ENCODE data around the gene MRPL21.
"Not testable (repeated sequence)": the region's sequence is repeated elsewhere in the genome, so short reads cannot be mapped to it uniquely, and the experiment has no call there.

The MRPL21 gene

GRCh38 chr11:68884827-68885226 lies 18.8 kb downstream of the MRPL21 start:
- in situ Hi-C loops (cut with HindIII; ENCODE audit: low pct_ligation_motif_present, low pct_unique_long_range_greater_than_20kb, low sequenced_read_pairs) = not testable (repeated sequence)

GRCh38 chr11:68882391-68882790 lies 21.2 kb downstream of the MRPL21 start:
- in situ Hi-C loops (cut with HindIII; ENCODE audit: low pct_ligation_motif_present, low pct_unique_long_range_greater_than_20kb, low sequenced_read_pairs) = no loop called here
- DNase-seq = no peak

More at GRCh38 chr11:68884827-68885226, 18.8 kb downstream of the MRPL21 start:
- DNase-seq = not testable (repeated sequence)

- in situ Hi-C loops (cut with HindIII; ENCODE audit: low pct_ligation_motif_present, low pct_unique_long_range_greater_than_20kb, low sequenced_read_pairs) = no loop called here
- no peak for DNase-seq
These were observed 22.3 kb downstream of the MRPL21 start for GRCh38 chr11:68881320-68881719.

- in situ Hi-C loops (cut with HindIII; ENCODE audit: low pct_ligation_motif_present, low pct_unique_long_range_greater_than_20kb, low sequenced_read_pairs) = no loop called here
- DNase-seq = no peak
These were observed 22.8 kb downstream of the MRPL21 start for GRCh38 chr11:68880851-68881250.

GRCh38 chr11:68878022-68878421 lies 25.6 kb downstream of the MRPL21 start:
- in situ Hi-C loops (cut with HindIII; ENCODE audit: low pct_ligation_motif_present, low pct_unique_long_range_greater_than_20kb, low sequenced_read_pairs) = no loop called here
- DNase-seq = no peak

- no peak for DNase-seq
- in situ Hi-C loops (cut with HindIII; ENCODE audit: low pct_ligation_motif_present, low pct_unique_long_range_greater_than_20kb, low sequenced_read_pairs) = no loop called here
These were observed 31.2 kb downstream of the MRPL21 start for GRCh38 chr11:68872216-68873003.

GRCh38 chr11:68870470-68870869 lies 33.2 kb downstream of the MRPL21 start:
- no peak for DNase-seq

GRCh38 chr11:68868221-68868835 lies 35.3 kb downstream of the MRPL21 start:
- no peak for DNase-seq
- in situ Hi-C loops (cut with HindIII; ENCODE audit: low pct_ligation_motif_present, low pct_unique_long_range_greater_than_20kb, low sequenced_read_pairs) = no loop called here

More at GRCh38 chr11:68870470-68870869, 33.2 kb downstream of the MRPL21 start:
- in situ Hi-C loops (cut with HindIII; ENCODE audit: low pct_ligation_motif_present, low pct_unique_long_range_greater_than_20kb, low sequenced_read_pairs) = no loop called here

- in situ Hi-C loops (cut with HindIII; ENCODE audit: low pct_ligation_motif_present, low pct_unique_long_range_greater_than_20kb, low sequenced_read_pairs) = no loop called here
- DNase-seq = no peak
These were observed 36.6 kb downstream of the MRPL21 start for GRCh38 chr11:68867066-68867465.

- in situ Hi-C loops (cut with HindIII; ENCODE audit: low pct_ligation_motif_present, low pct_unique_long_range_greater_than_20kb, low sequenced_read_pairs) = no loop called here
- no peak for DNase-seq
These were observed 38.4 kb downstream of the MRPL21 start for GRCh38 chr11:68865241-68865640.

- DNase-seq = no peak
- in situ Hi-C loops (cut with HindIII; ENCODE audit: low pct_ligation_motif_present, low pct_unique_long_range_greater_than_20kb, low sequenced_read_pairs) = no loop called here
These were observed 39.9 kb downstream of the MRPL21 start for GRCh38 chr11:68863553-68864265.

GRCh38 chr11:68862421-68862820 lies 41.2 kb downstream of the MRPL21 start:
- DNase-seq = no peak
- in situ Hi-C loops (cut with HindIII; ENCODE audit: low pct_ligation_motif_present, low pct_unique_long_range_greater_than_20kb, low sequenced_read_pairs) = no loop called here

GRCh38 chr11:68859123-68859522 lies 44.5 kb downstream of the MRPL21 start:
- DNase-seq = no peak
- in situ Hi-C loops (cut with HindIII; ENCODE audit: low pct_ligation_motif_present, low pct_unique_long_range_greater_than_20kb, low sequenced_read_pairs) = no loop called here

GRCh38 chr11:68857037-68857586 lies 46.5 kb downstream of the MRPL21 start:
- DNase-seq = no peak

GRCh38 chr11:68856425-68857030 lies 47.1 kb downstream of the MRPL21 start:
- in situ Hi-C loops (cut with HindIII; ENCODE audit: low pct_ligation_motif_present, low pct_unique_long_range_greater_than_20kb, low sequenced_read_pairs); DNase-seq: not testable (repeated sequence)

More at GRCh38 chr11:68857037-68857586, 46.5 kb downstream of the MRPL21 start:
- in situ Hi-C loops (cut with HindIII; ENCODE audit: low pct_ligation_motif_present, low pct_unique_long_range_greater_than_20kb, low sequenced_read_pairs) = no loop called here

- in situ Hi-C loops (cut with HindIII; ENCODE audit: low pct_ligation_motif_present, low pct_unique_long_range_greater_than_20kb, low sequenced_read_pairs) = no loop called here
- no peak for DNase-seq
These were observed 48.2 kb downstream of the MRPL21 start for GRCh38 chr11:68855205-68855981.

- DNase-seq = no peak
- in situ Hi-C loops (cut with HindIII; ENCODE audit: low pct_ligation_motif_present, low pct_unique_long_range_greater_than_20kb, low sequenced_read_pairs) = no loop called here
These were observed 49.2 kb downstream of the MRPL21 start for GRCh38 chr11:68854273-68854958.

Measured in ACHN (cell line).